Measurements from ENCODE around the gene TXN2. TPM values are rescaled to one million over a fixed set of nuclear protein-coding genes. Genes with fewer than 3 reads are reported as not detected.

The TXN2 gene
- total RNA-seq, 1 experiment from 2014 or later = 87.0 TPM

GRCh38 chr22:36455571-36456463, 25.6 kb downstream of the TXN2 start:
- RAD21 ChIA-PET (ENCODE audit: low non-redundant PET in 1 of 2, low total read pairs in 2 of 2, uncharacterized antibody in 2 of 2, unreplicated experiment in 2 of 2) = no interaction called here
- Histone ChIP-seq H4K20me1 (ENCODE audit: insufficient read depth) (no peaks in the 10 kb centered on the region), H3K4me1 (ENCODE audit: control insufficient read depth in 1 of 2, insufficient read depth in 2 of 2, low read length in 2 of 2) (peaks cover 31 to 52% of the 10 kb centered on the region in 2 experiments), H3K27ac (ENCODE audit: low read depth, low read length) (peak overlapping the region; percentile 15; the same call in 1 of the 2 replicates), H3K4me2 (ENCODE audit: low read length) (peak overlapping the region; percentile 91), H3K27me3 (ENCODE audit: insufficient read depth, low read length) (no peaks in the 10 kb centered on the region), H2AFZ (ENCODE audit: low read depth, low read length, poor library complexity, severe bottlenecking) (peak overlapping the region; percentile 45), H3K9ac (ENCODE audit: low read length) (peak overlapping the region; percentile 57), H3K9me2 (ENCODE audit: insufficient read depth) (no peaks in the 10 kb centered on the region), H3K4me3 (replicated peaks in 1 of 2; ENCODE audit: low read depth in 1 of 2, low read length in 2 of 2) (peak overlapping the region in 1 of 2 experiments; percentile 57; a peak in 3 of 4 replicates), H3K36me3 (ENCODE audit: control insufficient read depth in 1 of 2, insufficient read depth in 2 of 2, low read length in 2 of 2) (no peaks in the 10 kb centered on the region), H3K9me3 (ENCODE audit: control insufficient read depth in 1 of 2, insufficient read depth in 1 of 2, low read depth in 1 of 2, low read length in 2 of 2) (no peaks in the 10 kb centered on the region), H3K79me2 (ENCODE audit: insufficient read depth, low read length) (no peaks in the 10 kb centered on the region)
- no peak for ATAC-seq
- CTCF ChIA-PET = no interaction called here
- no peak for DNase-seq (ENCODE audit: low read depth, low spot score)
- TF ChIP-seq CTCF (IDR thresholded peaks at IDR 0.05 in 2 of 3, conservative IDR thresholded peaks at IDR 0.05 in 1 of 3; ENCODE audit: borderline replicate concordance in 1 of 3, insufficient read depth in 1 of 3, low read depth in 2 of 3, low read length in 2 of 3) = no peak
- intact Hi-C loops (cut with micrococcal nuclease) = no loop called here
- TSS peak; percentile 34 for BruUV-seq (replicated peaks)
- POLR2A ChIA-PET = interaction anchor here (0.7 kb wide), 1 partner anchor 8 kb away, joined by 3 read pairs; no protein-coding TSS in a partner anchor

- intact Hi-C loops (cut with micrococcal nuclease) = loop anchor here (5.0 kb wide), 1 partner anchor 68 kb away; the partner anchor contains the start of gene MYH9
- H3K9ac ChIP-seq (ENCODE audit: low read length) = peak overlapping the region; percentile 57
- ATAC-seq = peak; percentile 83
- POLR2A ChIA-PET = interaction anchor here (0.7 to 0.9 kb wide), 2 partner anchors 8 to 11 kb away, joined by 3 to 5 read pairs; no protein-coding TSS in a partner anchor
- no peaks in the 10 kb centered on the region for H3K36me3 ChIP-seq (ENCODE audit: control insufficient read depth in 1 of 2, insufficient read depth in 2 of 2, low read length in 2 of 2)
- H3K4me1 ChIP-seq (ENCODE audit: control insufficient read depth in 1 of 2, insufficient read depth in 2 of 2, low read length in 2 of 2) = peaks cover 35 to 55% of the 10 kb centered on the region in 2 experiments
- no peaks in the 10 kb centered on the region for H3K27me3 ChIP-seq (ENCODE audit: insufficient read depth, low read length)
- no peaks in the 10 kb centered on the region for H3K9me2 ChIP-seq (ENCODE audit: insufficient read depth)
- no peaks in the 10 kb centered on the region for H3K9me3 ChIP-seq (ENCODE audit: control insufficient read depth in 1 of 2, insufficient read depth in 1 of 2, low read depth in 1 of 2, low read length in 2 of 2)
- no peaks in the 10 kb centered on the region for H4K20me1 ChIP-seq (ENCODE audit: insufficient read depth)
- CTCF ChIA-PET = interaction anchor here (1.0 kb wide), 1 partner anchor 31 kb away, joined by 3 read pairs; no protein-coding TSS in a partner anchor
- peak overlapping the region; percentile 49; the same call in 1 of the 2 replicates for H3K27ac ChIP-seq (ENCODE audit: low read depth, low read length)
- H3K79me2 ChIP-seq (ENCODE audit: insufficient read depth, low read length) = no peaks in the 10 kb centered on the region
- DNase-seq (ENCODE audit: low read depth, low spot score) = peak; percentile 80
- H3K4me2 ChIP-seq (ENCODE audit: low read length) = peak overlapping the region; percentile 91
- BruUV-seq (replicated peaks) = no TSS peak
- peak overlapping the region; percentile 35 to 57 for H3K4me3 ChIP-seq (replicated peaks in 1 of 2; ENCODE audit: low read depth in 1 of 2, low read length in 2 of 2)
- RAD21 ChIA-PET (ENCODE audit: low non-redundant PET in 1 of 2, low total read pairs in 2 of 2, uncharacterized antibody in 2 of 2, unreplicated experiment in 2 of 2) = no interaction called here
- peak overlapping the region; percentile 45 for H2AFZ ChIP-seq (ENCODE audit: low read depth, low read length, poor library complexity, severe bottlenecking)
- TF ChIP-seq CTCF (IDR thresholded peaks at IDR 0.05 in 2 of 3, conservative IDR thresholded peaks at IDR 0.05 in 1 of 3; ENCODE audit: borderline replicate concordance in 1 of 3, insufficient read depth in 1 of 3, low read depth in 2 of 3, low read length in 2 of 3) (no peak), SP1 (IDR thresholded peaks at IDR 0.05; ENCODE audit: low read depth) (no peak), SRF (IDR thresholded peaks at IDR 0.05; ENCODE audit: low read depth) (peak; percentile 100), REST (IDR thresholded peaks at IDR 0.05; ENCODE audit: low read depth) (no peak), RAD21 (IDR thresholded peaks at IDR 0.05; ENCODE audit: low read depth) (no peak), POLR2A (IDR thresholded peaks at IDR 0.05; ENCODE audit: borderline replicate concordance, extremely low read depth, insufficient read depth, insufficient read length) (no peak)
Observed at GRCh38 chr22:36454916-36455570, 26.4 kb downstream of the TXN2 start.
